HL-60 (cell line): ENCODE measurements around the gene SLC17A1.

Source experiments
- DNase-seq, 2 experiments: peaks; one replicate each; pipeline ENCODE4 v3.0.0-alpha.2; 2010 to 2020; ENCODE audit warnings: low read depth in 1 of 2, low spot score in 1 of 2
- H3K27ac ChIP-seq: fragments of 250-450 bp; sonication (Bioruptor Pico); replicated peaks from 2 replicates; pipeline ENCODE4 v1.5.1; 2020; ENCODE audit warnings: mild to moderate bottlenecking, moderate library complexity
- H3K27me3 ChIP-seq: fragments of 250-450 bp; sonication (Bioruptor Pico); 2 replicates; pipeline ENCODE4 v1.5.1; 2021; ENCODE audit warnings: mild to moderate bottlenecking, moderate library complexity; ENCODE audit not compliant: insufficient read depth, poor library complexity, severe bottlenecking
- H3K4me3 ChIP-seq: replicated peaks from 2 replicates; pipeline ENCODE4 v1.5.1; 2011; ENCODE audit warnings: mild to moderate bottlenecking, control low read depth, low read length; ENCODE audit not compliant: insufficient read depth
- GABPA ChIP-seq: IDR thresholded peaks from 2 replicates; pipeline ENCODE4 v1.6.1; 2012; ENCODE audit warnings: low read depth
- POLR2AphosphoS5 ChIP-seq: IDR thresholded peaks from 2 replicates; pipeline ENCODE4 v1.6.1; 2012; ENCODE audit warnings: low read depth
- SPI1 ChIP-seq: IDR thresholded peaks from 2 replicates; pipeline ENCODE4 v1.6.1; 2012; ENCODE audit warnings: low read depth, mild to moderate bottlenecking, borderline replicate concordance
- TF ChIP-seq, protein P1 (sequence below): IDR thresholded peaks from one replicate; pipeline ENCODE4 v1.5.1; 2011; ENCODE audit warnings: low read length, control low read depth, inconsistent platforms; ENCODE audit not compliant: insufficient read depth
- TF ChIP-seq, protein P2 (sequence below): IDR thresholded peaks from 2 replicates; pipeline ENCODE4 v1.6.1; 2012; ENCODE audit warnings: low read depth; ENCODE audit not compliant: insufficient replicate concordance

Gene SLC17A1

DNA sequence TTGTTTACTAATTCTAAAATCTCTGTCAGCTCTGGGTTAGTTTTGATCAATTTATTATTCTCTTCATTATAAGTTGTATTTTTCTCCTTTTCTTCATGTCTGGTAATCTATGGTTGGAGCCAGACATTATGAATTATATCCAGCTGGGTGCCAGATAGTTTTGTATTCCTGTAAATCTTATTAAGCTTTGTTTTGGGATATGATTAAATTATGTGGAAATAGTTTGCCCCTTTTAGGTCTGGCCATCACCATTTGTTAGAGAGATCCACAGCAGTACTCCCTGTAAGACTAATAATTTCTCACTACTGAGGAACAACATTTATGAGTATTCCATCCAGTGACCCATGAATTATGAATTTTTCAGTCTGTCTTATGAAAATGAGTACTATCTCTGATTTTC, 20.9 kb upstream of the SLC17A1 start:
- DNase-seq = no peak
- TF ChIP-seq, protein P1, sequence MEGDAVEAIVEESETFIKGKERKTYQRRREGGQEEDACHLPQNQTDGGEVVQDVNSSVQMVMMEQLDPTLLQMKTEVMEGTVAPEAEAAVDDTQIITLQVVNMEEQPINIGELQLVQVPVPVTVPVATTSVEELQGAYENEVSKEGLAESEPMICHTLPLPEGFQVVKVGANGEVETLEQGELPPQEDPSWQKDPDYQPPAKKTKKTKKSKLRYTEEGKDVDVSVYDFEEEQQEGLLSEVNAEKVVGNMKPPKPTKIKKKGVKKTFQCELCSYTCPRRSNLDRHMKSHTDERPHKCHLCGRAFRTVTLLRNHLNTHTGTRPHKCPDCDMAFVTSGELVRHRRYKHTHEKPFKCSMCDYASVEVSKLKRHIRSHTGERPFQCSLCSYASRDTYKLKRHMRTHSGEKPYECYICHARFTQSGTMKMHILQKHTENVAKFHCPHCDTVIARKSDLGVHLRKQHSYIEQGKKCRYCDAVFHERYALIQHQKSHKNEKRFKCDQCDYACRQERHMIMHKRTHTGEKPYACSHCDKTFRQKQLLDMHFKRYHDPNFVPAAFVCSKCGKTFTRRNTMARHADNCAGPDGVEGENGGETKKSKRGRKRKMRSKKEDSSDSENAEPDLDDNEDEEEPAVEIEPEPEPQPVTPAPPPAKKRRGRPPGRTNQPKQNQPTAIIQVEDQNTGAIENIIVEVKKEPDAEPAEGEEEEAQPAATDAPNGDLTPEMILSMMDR = no peak
- TF ChIP-seq GABPA (no peak), SPI1 (no peak), POLR2AphosphoS5 (no peak)
- TF ChIP-seq, protein P2, sequence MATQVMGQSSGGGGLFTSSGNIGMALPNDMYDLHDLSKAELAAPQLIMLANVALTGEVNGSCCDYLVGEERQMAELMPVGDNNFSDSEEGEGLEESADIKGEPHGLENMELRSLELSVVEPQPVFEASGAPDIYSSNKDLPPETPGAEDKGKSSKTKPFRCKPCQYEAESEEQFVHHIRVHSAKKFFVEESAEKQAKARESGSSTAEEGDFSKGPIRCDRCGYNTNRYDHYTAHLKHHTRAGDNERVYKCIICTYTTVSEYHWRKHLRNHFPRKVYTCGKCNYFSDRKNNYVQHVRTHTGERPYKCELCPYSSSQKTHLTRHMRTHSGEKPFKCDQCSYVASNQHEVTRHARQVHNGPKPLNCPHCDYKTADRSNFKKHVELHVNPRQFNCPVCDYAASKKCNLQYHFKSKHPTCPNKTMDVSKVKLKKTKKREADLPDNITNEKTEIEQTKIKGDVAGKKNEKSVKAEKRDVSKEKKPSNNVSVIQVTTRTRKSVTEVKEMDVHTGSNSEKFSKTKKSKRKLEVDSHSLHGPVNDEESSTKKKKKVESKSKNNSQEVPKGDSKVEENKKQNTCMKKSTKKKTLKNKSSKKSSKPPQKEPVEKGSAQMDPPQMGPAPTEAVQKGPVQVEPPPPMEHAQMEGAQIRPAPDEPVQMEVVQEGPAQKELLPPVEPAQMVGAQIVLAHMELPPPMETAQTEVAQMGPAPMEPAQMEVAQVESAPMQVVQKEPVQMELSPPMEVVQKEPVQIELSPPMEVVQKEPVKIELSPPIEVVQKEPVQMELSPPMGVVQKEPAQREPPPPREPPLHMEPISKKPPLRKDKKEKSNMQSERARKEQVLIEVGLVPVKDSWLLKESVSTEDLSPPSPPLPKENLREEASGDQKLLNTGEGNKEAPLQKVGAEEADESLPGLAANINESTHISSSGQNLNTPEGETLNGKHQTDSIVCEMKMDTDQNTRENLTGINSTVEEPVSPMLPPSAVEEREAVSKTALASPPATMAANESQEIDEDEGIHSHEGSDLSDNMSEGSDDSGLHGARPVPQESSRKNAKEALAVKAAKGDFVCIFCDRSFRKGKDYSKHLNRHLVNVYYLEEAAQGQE = no peak
- no peak overlapping the region for H3K4me3 ChIP-seq
- peaks cover 2% of the 10 kb centered on the region for H3K27me3 ChIP-seq
- H3K27ac ChIP-seq = no peak overlapping the region

DNA sequence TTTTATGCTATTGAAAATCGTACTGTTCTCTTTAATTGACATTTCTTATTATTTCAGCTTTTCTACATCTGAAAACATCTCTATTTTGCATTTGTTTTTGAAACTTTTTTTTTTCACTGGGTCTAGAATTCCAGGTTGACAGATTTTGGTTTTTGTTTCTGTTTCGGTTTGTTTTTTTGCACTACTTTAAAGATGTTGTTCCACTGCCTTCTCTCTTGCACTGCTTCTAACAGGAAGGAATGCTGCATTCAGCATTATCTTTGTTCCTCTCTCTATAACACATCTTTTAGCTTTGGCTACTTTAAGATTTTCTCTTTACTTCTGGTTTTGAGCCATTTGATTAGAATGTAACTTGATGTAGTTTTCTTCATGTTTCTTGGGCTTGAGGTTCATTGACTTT, 20.1 kb upstream of the SLC17A1 start:
- Histone ChIP-seq H3K27me3 (peaks cover 2% of the 10 kb centered on the region), H3K4me3 (no peak overlapping the region), H3K27ac (no peak overlapping the region)
- no peak for TF ChIP-seq SPI1
- TF ChIP-seq, protein P2 = no peak
- no peak for TF ChIP-seq POLR2AphosphoS5
- TF ChIP-seq, protein P1 = no peak
- no peak for TF ChIP-seq GABPA
- no peak for DNase-seq

DNA sequence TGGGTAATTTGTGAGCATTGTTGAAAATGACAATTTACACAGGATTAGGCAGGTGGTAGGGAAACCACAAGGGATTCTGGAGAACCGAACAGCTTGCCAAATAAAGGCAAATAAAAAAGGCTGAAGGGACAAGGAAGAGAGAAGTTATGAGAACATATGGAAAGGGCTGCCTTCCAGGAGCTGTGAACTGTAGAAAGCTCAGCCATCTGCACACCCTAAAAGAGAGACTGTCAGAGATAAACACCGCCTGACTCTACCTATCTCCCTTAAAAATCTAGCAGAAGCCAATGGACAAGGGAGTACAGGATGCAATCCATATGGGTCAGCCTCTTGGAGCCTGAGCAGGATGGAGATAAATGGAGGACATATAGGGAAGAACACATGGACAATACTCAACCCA, 12.7 kb upstream of the SLC17A1 start:
- no peak for DNase-seq
- no peak overlapping the region for H3K4me3 ChIP-seq
- TF ChIP-seq SPI1 (no peak), GABPA (no peak), POLR2AphosphoS5 (no peak)
- TF ChIP-seq, protein P1 = no peak
- TF ChIP-seq, protein P2 = no peak
- H3K27me3 ChIP-seq = peaks cover 2% of the 10 kb centered on the region
- H3K27ac ChIP-seq = no peak overlapping the region
